Measurements from ENCODE around the gene FAM53A.
"Not testable (repeated sequence)": the region's sequence is repeated elsewhere in the genome, so short reads cannot be mapped to it uniquely, and the experiment has no call there.

FAM53A gene

DNA sequence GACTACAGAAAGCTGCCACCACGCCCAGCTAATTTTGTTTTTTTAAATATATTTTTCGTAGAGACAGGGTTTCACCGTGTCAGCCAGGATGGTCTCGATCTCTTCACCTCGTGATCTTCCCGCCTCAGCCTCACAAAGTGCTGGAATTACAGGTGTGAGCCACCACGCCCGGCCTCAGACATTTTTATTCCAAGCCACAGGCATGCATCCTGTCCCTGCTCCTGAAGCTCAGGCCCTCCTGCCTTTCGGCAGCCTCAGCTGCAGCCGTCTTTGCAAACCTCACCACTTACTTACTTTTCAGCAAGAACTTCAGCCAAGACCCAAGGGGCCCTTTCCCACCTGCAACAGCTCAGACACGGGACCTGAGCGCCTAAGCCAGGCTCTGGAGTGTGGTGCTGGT, 26.0 kb downstream of the FAM53A start:
- DNase-seq = no peak

DNA sequence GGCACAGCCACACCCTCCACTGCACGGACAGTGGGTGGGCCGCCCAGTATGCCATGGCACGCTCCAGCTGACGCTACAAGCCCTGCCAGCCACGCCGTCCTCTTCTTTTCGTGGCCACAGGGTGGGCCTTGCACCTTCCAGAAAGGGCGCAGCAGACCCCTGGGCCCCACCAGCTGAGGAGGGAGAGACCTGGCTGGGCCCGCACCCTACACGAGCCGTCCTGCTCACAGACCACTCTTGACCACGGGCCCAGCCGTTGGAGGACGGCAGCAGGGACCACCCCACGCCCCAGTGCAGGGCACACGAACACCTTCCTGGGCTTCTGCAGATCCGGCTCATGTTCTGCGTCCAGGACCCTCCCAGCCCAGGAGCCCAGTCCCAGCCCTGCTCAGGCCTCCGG, 27.1 kb downstream of the FAM53A start:
- no peak for DNase-seq

DNA sequence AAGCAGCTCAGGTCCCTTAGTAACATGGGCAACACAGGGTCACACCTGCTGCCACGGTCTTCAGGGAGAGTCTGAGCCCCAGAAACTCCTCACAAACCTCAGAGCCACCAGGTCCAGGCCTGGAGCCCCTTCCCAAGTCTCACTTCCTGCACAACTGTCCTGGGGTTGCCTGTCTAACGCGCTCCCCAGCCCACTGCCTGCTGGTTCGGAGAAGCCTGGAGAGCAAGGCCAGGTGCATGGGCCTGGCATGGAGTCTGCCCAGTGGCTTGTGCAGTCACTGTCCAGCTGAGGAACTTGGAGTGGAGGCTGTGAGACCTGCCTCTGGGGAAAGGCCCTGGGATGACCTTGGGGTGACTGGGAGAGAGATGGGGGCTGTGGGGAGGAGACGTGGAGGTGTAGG, 28.0 kb downstream of the FAM53A start:
- DNase-seq = no peak

DNA sequence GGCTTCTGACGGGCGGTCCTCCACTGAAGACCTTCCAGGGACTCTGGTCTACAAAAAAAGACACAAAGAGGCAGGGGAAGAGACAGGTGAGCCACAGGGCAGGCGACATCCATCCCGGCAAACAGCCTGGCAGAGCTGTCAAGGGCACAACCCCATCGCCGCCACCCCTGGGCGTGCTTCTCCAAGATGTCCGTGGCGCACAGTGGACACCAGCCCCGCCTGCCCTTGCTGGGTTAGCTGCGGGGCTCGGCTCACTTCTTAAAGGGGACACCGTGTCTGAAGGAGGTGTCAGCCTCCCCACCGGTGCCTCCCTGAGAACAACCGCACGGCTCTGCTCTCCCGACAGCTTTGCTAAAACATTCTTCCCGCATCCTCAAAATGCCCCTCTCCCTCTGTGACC, 28.4 kb downstream of the FAM53A start:
- DNase-seq = no peak

DNA sequence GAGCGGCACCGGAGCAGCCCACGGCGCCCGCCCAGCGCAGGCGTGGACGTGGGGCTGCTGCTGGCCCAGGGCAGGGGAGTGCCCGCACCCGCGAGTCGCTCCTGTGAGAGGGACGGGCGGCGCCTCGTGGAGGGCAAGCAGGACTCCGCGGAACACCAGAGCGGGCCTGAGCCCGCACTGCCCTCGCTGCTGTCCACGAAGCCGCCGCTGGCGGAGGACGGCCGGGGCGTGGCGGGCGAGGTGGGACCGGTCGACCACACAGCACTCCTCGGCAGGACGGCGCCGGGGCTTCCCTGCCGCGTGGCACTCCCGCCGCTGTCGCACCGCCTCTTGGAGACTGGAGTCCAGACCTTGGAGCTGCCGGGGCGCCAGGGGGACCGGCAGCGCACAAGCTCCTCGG, 29.0 kb downstream of the FAM53A start:
- no peak for DNase-seq

DNA sequence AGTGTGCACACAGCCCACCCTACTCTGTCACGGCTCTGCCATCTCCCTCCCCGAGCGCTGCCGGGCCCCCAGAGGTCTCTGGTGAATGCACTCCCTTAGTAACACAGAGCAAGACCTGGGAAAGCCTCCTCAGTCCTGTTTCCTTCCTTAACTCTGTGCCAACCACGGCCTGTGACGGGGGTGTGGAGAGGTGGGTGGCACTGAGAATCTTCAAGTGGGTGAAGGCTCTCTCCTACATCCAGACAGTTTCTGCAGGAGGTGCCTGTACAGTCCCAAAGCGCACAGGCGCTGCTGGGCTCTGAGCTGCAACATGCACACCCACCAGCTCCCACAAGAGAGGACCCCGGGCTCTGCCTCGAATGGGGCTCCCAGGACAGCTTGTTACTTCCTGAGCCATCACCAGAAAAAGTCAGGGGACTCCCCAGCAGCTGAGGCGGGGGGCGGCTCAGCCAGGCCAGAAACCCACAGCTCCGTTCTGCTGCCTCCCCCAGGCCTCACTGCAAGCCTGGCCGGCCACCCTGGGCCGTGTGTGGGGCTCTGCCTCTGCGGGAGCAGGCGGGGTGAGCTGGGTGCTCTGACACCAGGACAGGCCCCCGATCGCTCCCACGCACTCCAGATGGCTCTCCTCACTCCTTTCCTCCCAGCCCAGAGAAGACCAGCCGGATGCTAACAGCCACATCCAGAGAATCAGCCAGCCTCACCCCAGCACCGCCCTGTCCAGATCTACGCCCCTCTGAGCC, 29.7 kb downstream of the FAM53A start:
- no peak for DNase-seq

DNA sequence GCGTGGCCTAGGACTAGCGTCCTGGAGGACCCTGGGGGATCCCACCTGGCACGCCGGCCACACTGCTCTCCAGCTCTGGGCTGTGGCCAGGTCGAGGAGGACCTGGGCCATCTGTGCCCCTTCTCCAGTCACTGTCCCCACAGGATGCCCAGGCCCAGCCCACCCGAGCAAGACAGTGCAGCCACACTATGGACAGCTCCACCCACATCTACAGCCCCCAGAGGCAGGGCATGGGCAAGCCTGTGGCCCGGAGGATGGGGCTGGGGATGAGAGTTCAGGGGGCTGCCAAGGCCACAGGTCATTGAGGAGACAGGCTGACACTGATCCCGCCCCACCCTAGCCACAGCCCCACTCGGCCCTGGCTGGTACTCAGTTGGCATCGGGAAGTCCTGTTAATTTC, 30.3 kb downstream of the FAM53A start:
- DNase-seq = no peak

DNA sequence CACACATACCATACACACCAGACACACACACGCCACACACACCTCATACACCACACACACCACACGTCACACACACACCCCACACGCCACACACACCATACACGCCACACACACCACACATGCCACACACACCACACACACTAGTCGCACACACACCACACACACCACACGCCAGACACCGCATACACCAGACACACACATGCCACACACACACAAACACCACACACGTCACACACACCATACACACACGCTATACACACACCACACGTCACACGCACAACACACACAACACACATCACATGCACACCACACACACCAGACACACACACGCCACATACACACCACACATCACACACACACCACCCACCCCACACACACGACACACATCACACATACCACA, 32.0 kb downstream of the FAM53A start:
- no peak for DNase-seq

DNA sequence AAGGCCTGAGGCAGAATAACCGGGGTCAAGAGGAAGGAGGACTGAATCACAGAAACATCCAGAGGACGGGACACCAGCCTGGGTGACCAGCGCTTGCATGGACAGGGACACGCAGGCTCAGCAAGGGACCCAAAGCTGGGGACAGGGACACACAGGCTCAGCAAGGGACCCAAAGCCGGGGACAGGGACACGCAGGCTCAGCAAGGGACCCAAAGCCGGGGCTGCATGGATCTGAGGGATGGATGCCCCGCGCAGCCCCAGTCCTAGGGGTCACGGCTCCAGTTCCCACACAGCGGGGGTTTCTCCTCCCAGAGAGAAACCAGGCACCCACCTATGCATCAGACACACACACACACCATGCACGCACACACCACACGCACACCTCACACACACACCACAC, 32.5 kb downstream of the FAM53A start:
- DNase-seq = no peak

DNA sequence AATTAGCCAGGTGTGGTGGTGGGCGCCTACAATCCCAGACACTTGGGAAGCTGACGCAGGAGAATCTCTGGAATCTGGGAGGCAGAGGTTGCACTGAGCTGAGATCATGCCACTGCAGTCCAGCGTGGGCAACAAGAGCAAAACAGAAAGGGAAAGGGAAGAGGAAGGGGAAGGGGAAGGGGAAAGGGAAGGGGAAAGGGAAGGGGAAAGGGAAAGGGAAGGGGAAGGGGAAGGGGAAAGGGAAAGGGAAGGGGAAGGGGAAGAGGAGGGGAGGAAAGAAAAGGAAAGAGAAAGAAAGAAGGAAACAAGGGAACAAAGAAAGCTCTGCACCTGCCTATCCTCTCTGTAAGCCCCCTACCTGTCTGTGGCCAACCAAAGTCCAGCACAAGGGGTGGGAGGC, 35.2 kb downstream of the FAM53A start:
- no peak for DNase-seq

DNA sequence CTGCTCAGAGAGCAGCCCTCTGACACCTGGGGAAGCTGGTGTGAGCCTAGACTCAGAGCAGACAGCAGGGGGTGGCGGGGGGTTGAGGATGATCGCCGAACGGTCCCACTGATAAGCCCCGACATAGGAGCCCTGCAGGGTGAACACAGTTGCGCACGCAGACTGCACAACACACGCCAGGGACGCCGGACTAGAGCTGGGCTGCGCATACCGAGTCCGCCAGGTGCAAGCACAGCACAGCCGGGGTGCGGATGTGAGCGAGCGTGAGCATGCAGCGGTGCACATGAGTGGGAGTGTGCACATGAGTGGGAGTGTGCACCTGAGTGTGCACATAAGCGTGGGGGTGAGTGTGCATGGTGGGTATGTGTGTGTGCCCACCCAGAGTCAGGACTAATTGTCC, 36.7 kb downstream of the FAM53A start:
- no peak for DNase-seq

DNA sequence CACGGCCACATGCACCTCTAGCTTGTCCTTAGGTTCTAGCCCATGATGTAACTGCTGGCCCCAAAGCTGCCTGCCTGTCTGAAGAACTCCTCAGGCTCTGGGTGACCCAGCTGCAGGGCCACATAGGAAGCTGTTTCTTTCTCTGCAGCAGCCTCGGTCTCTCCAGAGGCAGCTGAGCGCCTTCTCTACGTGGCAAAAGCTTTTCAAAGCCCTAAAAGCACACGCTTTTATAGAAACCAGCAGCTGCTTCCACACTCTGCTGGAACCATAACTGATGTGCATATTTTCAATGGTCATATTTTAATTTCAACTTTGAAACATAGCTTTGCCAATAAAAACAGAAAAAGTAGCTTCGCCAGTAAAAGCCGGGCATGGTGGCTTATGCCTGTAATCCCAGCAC, 37.4 kb downstream of the FAM53A start:
- DNase-seq = no peak

DNA sequence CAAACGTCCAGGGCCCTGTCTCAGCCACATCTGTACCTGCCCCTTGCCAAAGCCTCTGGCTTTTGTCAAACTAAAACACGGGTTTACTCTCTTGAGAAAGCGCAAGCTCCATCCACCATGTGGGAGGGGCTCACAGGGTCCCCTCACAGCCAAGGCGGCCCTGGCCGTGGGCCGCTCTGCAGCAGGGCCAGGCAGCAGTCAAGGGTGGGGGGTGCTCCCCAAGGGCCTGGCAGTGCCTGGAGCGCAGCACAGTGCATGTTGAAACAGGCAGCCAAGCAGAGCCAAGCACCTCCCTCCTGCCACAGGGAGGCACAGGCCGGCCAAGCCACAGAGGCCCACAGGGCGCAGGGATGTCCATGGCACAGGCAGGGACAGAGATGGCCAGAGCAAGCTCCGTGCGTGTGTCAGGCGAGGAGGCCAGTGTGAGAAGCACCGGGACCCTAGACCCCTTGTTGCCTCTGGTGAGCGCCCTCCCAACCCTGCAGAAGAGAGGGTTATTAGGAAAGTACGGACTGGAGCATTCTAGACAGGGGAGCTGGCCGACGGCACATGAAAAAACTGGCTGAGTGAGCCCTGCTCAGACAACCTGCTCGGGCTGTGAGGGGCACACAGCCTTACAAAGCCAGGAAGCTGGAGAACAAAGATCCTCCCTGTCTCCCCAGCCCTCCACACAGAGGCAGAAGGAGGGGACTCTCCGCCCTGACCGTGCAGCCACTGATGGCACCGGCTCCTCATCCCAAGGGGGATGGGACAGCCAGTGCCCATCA, 39.0 kb downstream of the FAM53A start:
- no peak for DNase-seq

DNA sequence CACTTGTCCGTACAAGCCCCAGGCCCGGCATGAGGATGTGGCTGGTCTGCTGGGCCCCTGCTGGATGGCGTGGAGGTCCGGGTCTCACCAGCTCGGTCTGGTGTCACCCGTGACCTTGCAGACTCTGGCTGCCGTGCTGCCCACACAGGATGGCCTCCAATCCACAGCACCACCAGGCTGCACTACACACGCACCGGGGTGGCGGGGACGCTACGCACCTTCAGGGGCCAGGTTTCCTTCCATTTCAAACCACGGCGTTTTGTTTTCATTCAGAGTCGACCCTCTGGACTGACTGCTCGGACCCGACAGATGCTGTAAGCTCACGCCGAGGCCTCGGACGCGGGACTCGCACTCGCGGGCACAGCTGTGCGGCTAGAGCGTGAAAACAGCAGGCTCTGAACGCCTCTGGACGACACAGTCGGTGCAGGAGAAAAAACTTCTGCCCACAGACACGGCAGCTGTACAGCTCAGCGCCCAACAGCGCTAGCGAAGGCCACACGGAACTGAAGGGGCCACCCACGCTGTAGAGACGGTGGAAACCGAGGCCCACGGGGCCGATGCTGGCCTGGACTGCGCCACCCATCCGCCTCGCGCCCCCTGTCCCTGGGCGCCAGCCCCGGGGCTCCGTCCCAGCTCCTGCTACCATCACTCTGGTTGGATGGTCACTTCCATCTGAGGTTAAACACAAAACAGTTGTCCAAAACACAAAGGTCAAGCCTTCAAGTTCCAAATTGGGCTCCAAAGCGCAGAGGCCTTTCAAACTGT, 40.0 kb downstream of the FAM53A start:
- DNase-seq = no peak

DNA sequence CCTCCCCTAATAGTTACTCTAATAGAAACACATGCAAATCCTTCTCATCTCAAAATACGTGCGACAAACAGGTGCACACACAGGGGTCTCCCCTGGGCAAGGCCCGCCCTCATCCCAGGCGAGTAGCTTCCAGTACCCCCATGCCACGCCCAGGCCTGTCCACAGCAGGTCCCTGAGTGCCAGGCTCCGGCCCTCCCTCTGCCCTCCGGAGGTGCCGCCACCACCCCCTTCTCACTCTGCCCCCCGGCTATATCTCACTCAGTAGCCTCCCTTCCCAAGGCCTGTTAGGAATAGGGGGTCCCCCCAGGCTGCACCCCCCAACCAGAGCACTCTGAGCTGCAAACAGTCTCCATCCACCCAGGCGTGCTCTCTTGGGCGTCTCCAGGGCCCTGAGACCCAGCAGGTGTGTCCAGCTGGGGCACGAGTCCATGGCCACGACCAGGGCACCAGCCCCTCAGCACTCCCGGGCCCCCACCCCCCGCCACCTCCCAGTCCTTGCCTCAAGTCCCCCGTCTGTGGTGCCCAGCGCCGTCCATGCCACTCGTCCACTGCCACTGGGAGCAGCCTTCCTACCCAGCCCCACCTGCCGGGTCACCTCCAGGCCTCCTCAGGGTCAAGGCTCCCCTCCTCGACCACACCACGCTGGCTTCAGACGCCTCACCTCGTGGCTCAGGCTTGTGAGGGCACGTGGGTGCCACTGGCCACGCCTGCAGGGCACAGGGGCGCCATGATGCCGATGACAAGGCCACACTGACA, 41.7 kb downstream of the FAM53A start:
- no peak for DNase-seq

DNA sequence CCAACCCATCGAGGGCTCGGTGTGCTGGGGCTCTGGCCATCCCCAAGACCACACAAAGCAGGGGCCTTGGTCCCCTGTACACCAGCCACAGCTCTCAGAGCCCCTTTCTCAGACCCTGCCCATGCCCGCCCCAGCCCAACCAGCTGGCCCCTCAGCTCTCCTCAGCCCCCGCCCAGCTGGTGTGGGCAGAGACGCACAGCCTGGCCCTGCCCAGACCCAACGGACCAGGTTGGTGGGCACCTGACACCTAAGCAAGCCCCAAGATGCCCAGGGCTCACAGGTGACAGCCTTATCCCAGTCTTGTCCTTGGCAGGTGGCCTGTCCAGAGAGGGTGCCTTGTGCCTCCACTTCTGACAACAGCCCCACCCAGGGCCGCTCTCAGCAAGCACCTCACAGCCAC, 42.4 kb downstream of the FAM53A start:
- DNase-seq = no peak

DNA sequence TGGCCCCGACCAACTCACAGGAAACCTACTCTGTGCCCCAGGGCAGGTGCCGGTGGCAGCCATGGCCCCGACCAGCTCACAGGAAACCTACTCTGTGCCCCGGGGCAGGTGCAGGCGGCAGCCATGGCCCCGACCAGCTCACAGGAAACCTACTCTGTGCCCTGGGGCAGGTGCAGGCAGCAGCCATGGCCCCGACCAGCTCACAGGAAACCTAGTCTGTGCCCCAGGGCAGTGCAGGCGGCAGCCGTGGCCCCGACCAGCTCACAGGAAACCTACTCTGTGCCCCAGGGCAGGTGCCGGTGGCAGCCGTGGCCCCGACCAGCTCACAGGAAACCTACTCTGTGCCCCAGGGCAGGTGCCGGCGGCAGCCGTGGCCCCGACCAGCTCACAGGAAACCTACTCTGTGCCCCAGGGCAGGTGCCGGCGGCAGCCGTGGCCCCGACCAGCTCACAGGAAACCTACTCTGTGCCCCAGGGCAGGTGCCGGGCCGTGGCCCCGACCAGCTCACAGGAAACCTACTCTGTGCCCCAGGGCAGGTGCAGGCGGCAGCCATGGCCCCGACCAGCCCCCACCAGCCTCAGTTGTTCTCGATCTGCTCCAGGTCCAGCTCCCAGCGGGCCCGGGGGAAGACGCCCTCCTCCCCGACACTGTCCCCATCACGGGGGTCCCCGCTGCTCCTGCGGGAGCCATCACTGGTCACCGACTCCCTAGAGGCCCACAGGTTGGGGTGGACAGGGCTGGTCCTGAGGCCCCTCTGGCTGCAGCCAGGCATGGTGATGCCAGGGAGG, 43.2 kb downstream of the FAM53A start:
- not testable (repeated sequence) for DNase-seq

DNA sequence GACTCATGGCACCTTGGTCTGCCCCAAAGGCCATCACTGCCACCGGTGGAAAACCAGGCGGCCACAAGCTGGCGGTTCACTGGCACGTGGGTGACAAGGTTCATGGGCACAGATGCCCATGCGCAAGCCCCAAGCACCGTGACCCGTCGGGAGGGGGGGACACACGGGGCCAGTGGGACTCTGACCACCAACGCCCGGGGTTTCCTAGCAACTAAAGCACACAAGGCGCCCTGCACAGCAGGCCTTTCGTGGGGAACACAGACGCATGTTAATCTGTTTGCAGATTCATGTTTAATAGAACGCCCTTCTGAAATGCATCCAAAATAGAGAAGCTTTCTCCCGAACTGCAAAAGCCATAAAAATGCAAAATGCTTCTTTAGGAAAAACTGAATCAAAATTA, 43.9 kb downstream of the FAM53A start:
- no peak for DNase-seq

DNA sequence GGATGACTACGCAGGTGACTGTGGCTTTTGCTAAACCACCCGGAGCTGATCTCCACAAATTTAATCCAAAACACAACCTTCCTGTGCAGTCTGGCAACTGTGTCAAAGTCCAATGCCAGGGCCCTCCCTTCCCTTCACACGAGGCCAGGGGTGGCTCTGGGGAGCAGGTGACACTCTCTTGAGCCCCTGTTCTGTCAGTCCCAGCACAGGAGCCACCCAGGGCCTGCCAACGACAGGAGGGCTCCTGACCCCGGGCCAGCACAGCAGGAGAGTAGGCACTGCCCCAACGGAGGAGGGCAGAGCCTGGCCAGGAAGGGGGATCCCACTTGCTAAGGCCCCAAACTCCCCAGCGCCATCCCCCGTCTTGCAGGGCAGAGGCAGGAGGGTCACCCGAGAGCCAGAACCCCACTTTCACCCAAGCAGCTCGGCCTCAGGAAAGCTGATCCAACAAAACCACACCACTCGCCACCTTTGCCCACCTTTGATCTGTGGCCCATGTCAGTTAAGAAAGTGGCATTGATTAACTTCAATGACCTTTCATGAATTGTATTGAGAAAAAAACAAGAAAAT, 44.7 kb downstream of the FAM53A start:
- no peak for DNase-seq

DNA sequence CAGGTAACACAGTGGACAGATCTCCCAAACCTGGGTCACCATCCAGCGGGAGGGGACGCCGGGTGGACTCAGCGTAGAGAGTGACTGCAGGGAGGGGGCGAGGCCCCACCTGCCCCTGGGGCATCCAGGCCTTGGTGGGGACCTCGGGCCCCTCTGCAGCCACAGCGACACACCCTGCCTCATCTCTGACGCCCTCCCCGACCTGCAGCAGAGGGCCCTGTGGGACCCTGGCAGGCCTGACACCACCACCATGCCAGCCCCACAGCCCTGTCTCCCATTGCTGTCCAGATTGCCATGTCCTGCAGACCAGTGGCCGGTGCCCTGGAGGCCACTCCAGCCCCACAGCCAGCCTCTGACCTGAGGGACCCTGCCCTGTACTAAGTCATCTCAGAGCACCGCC, 45.2 kb downstream of the FAM53A start:
- DNase-seq = no peak

DNA sequence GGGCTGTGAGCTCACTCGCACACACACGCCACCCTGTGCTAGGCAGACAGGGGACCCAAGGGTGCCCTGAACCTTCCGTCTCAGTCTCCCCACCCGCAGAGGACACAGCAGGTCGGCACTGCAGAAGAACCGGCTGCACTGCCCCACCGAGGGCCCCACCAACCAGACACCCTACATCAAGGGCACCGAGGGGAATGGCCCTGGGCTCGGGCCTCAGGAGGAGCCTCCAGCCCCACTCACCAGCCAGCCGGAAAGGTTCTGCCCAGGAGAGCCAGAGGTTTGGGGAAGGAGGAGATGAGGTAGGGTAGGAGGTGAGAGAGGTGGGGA, 45.9 kb downstream of the FAM53A start:
- no peak for DNase-seq

DNA sequence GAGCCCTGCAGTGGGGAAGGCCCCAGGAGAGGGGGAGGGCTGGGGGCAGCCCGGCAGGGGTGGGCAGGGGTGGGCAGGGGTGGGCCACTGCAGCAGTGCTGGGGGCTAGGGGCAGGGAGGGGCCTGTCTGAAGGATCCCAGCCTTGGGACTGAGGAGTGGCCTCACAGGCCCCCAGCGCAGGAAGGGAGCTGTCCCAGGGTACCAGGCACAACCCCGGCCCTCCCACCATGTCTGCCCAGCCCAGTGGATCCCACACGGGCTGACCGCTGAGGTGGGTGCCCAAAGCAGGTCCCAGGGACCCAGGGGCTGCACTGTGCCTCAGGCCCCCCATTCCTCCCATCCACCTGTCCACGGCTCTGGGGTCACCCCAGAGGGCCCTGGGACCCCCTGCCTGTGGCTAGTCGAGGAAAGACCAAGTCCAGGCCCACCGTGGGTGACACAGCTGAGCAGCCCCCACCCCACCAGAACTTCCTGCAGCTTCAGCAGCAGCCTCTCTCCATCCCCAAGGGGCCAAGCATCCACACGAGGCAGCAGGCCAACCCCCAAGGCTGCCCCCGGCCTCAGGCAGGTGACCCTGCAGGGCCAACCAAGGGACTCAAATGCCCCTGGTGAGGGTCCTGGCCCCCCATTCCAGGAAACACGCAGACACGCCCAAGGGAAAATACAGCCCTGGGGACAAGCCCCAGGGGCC, 46.4 kb downstream of the FAM53A start:
- no peak for DNase-seq

Measured in activated CD4-positive, alpha-beta T cell treated with anti-CD3 and anti-CD28 coated beads, Interleukin-2, Interleukin-6, amounts not matched to agents 100 ng/mL and 50 ng/mL, durations not matched to agents 16 hours and 8 hours (primary cell).